Measurements from ENCODE around the gene FAM236C. TPM values are rescaled to one million over a fixed set of nuclear protein-coding genes. Genes with fewer than 3 reads are reported as not detected.

The FAM236C gene
- total RNA-seq, result not detected in 2 replicates

DNA sequence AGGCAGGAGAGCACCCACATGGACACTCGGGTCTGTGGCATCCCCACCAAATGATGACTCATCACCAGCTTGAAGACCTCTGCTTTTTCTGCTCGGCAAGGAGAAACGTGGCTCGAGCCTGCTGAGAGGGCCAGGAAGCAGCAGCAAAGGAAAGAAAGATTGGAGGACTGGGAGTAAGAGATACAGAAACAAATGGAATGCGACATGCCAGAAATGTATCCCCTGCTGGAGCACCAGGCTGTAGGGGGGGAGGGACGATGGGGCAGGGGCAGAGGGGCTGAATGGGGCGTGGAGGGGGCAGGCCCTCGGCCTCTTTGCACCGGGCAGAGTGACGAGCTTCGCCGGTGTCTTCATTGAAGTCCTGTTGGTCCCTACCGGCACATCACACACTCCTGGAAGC, at the start of gene FAM236C:
TSS of gene FAM236C (plus strand) at position 301 of the 400 bp plus-strand sequence. CDS start 100 bp downstream, outside the sequence.

DNA sequence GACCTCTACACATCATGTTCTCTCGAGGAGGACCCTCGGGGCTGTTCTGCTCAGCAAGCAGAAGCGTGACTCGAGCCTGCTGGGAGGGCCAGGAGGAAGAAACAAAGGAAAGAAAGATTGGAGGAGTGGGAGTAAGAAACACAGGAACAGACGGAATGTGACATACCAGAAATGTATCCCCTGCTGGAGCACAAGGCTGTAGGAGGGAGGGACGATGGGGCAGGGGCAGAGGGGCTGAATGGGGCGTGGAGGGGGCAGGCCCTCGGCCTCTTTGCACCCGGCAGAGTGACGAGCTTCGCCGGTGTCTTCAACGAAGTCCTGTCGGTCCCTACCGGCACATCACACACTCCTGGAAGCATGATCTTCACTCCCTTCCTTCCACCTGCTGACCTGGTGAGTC, 25.5 kb downstream of the FAM236C start, which contains the start of gene FAM236A:
TSS of gene FAM236A (plus strand) at position 301 of the 400 bp plus-strand sequence. CDS start at position 358, 57 bp downstream.

DNA sequence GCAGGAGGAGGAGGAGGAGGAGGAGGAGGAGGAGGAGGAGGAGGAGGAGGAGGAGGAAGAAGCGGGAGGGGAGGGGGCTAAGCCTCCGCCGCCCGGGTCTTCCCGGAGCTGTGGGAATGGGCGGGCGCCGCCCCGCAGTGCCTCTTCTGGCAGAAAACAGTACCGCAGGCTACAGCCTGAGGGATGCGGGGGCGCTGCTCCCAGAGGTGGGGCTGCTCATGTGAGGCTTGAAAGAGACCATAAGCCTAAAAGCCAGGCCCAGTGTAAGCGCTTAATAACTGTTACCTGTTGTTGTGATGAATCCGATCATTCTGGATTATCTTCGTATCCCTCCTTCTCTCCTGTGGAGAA, 31.4 kb downstream of the FAM236C start, which contains the start of gene DMRTC1:
TSS of gene DMRTC1 (minus strand) at position 19 of the 351 bp plus-strand sequence. CDS start 68,143 bp downstream, outside the sequence.

Other genes with a start within 250 kb of the FAM236C start
- 21.6 and 24.9 TPM in 2 replicates for gene PHKA1, start 198.3 kb upstream of the FAM236C start, total RNA-seq
- not detected in 2 replicates for gene DMRTC1B, start 135.7 kb upstream of the FAM236C start, total RNA-seq
- gene FAM236B, start 130.0 kb upstream of the FAM236C start, total RNA-seq, result not detected in 2 replicates
- not detected in 2 replicates for gene FAM236D, start 104.4 kb upstream of the FAM236C start, total RNA-seq
- not detected in 2 replicates for gene FAM236A, start 25.6 kb downstream of the FAM236C start, total RNA-seq
- not detected in 2 replicates for gene DMRTC1, start 31.2 kb downstream of the FAM236C start, total RNA-seq
- not detected in 2 replicates for gene PABPC1L2B, start 90.3 kb downstream of the FAM236C start, total RNA-seq
- not detected in 2 replicates for gene PABPC1L2A, start 166.9 kb downstream of the FAM236C start, total RNA-seq

Data from nasal cavity respiratory epithelium epithelial cell of viscerocranial mucosa (primary cell).